ENCODE data around the gene H2AZ1.

DNA sequence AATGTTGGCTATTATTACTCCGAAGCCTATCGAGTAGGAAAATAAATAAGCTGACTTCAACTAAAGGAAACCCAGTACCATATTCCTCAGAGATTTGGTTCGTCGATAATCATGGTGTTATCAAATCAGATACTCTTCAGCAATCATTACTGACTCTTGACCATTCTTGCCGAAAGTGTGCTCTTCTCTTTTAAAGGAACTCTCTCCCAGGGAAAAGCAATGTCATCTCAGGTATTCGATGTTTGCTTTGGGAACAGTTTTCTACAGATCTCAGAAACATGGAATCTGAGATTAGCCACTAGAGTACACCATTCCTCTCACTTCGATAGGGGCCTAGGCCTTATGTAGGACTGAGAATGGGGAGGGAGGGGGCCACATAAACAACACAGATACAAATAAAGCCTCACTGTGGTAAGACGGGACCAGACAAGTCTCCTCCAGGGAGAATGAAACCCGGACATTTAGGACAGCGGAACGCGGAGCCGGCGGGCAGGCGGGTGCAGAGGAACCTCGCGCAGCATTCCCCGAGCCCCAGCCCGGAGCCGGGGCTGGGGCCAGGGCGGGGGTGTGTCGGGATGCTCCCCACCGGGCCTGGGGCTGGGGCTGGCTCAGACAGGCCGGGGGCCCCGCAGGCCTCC, 4.2 kb downstream of the H2AZ1 start:
- TF ChIP-seq GATA2 (IDR thresholded peaks at IDR 0.05; ENCODE audit: low read depth, low read length) (no peak; the same call in 1 of the 2 replicates), GATA3 (IDR thresholded peaks at IDR 0.05; ENCODE audit: low read depth, low read length) (no peak)

Measured in SH-SY5Y (cell line).